ENCODE measurements around the gene SMIM10L1. TPM values are rescaled to one million over a fixed set of nuclear protein-coding genes. Genes with fewer than 3 reads are reported as not detected.

The SMIM10L1 gene
- total RNA-seq, 4 donors from 2014 or later: 1.9 to 3.5 (median 2.9) TPM

GRCh38 chr12:11152725-11153124 lies 18.3 kb upstream of the SMIM10L1 start:
- intact Hi-C loops (cut with DNase I; ENCODE audit: low total_unique reads): no loop called here
- DNase-seq (ENCODE audit: low spot score in 2 of 2): no peak
- TF ChIP-seq CTCF (IDR thresholded peaks at IDR 0.05) (no peak), POLR2A (IDR thresholded peaks at IDR 0.05) (no peak)
- no peak overlapping the region for H3K4me3 ChIP-seq (ENCODE audit: low read depth, poor library complexity, severe bottlenecking)
- WGBS, 2 donors: 95 to 100% methylated on average over 2 of the region's 2 CpGs

- intact Hi-C loops (cut with DNase I; ENCODE audit: low total_unique reads): no loop called here
- no peak for TF ChIP-seq POLR2A (IDR thresholded peaks at IDR 0.05)
- TF ChIP-seq CTCF (IDR thresholded peaks at IDR 0.05): no peak
- WGBS, 2 donors: 98 to 100% methylated on average over 1 of the region's 1 CpG
- H3K4me3 ChIP-seq (ENCODE audit: low read depth, poor library complexity, severe bottlenecking): no peak overlapping the region
- no peak for DNase-seq (ENCODE audit: low spot score in 2 of 2)
Measured at GRCh38 chr12:11154400-11154925, 16.5 kb upstream of the SMIM10L1 start.

- 47 to 64% methylated on average over 5 of the region's 5 CpGs for WGBS, 2 donors
- H3K4me3 ChIP-seq (ENCODE audit: low read depth, poor library complexity, severe bottlenecking): no peak overlapping the region
- DNase-seq (ENCODE audit: low spot score in 2 of 2): no peak
- intact Hi-C loops (cut with DNase I; ENCODE audit: low total_unique reads): no loop called here
- no peak for TF ChIP-seq CTCF (IDR thresholded peaks at IDR 0.05)
- TF ChIP-seq POLR2A (IDR thresholded peaks at IDR 0.05): no peak
Measured at GRCh38 chr12:11158885-11159444, 12.0 kb upstream of the SMIM10L1 start.

GRCh38 chr12:11162502-11162901 lies 8.5 kb upstream of the SMIM10L1 start:
- TF ChIP-seq POLR2A (IDR thresholded peaks at IDR 0.05): no peak
- no peak for TF ChIP-seq CTCF (IDR thresholded peaks at IDR 0.05)
- no peak overlapping the region for H3K4me3 ChIP-seq (ENCODE audit: low read depth, poor library complexity, severe bottlenecking)
- no peak for DNase-seq (ENCODE audit: low spot score in 2 of 2)
- 96 to 97% methylated on average over 1 of the region's 1 CpG for WGBS, 2 donors
- intact Hi-C loops (cut with DNase I; ENCODE audit: low total_unique reads): no loop called here

- DNase-seq (ENCODE audit: low spot score in 2 of 2): no peak
- H3K4me3 ChIP-seq (ENCODE audit: low read depth, poor library complexity, severe bottlenecking): no peak overlapping the region
- TF ChIP-seq POLR2A (IDR thresholded peaks at IDR 0.05) (no peak), CTCF (IDR thresholded peaks at IDR 0.05) (no peak)
- intact Hi-C loops (cut with DNase I; ENCODE audit: low total_unique reads): no loop called here
Measured at GRCh38 chr12:11164384-11164783, 6.6 kb upstream of the SMIM10L1 start.

GRCh38 chr12:11166300-11166699 lies 4.7 kb upstream of the SMIM10L1 start:
- no peak for TF ChIP-seq POLR2A (IDR thresholded peaks at IDR 0.05)
- no peak for TF ChIP-seq CTCF (IDR thresholded peaks at IDR 0.05)
- DNase-seq (ENCODE audit: low spot score in 2 of 2): no peak
- intact Hi-C loops (cut with DNase I; ENCODE audit: low total_unique reads): no loop called here
- no peak overlapping the region for H3K4me3 ChIP-seq (ENCODE audit: low read depth, poor library complexity, severe bottlenecking)
